ENCODE data around the gene TTLL1. TPM values are rescaled to one million over a fixed set of nuclear protein-coding genes. Genes with fewer than 3 reads are reported as not detected.

TTLL1 gene
- 5.3 and 6.2 TPM in 2 replicates for total RNA-seq

- intact Hi-C loops (cut with micrococcal nuclease): loop anchor here (1.0 to 5.0 kb wide), 9 partner anchors 21 to 474 kb away; partner anchors contain the start of genes ARFGAP3, BIK, MCAT and PACSIN2
These were observed at the start of gene TTLL1 for GRCh38 chr22:43088984-43089717. Gene TTLL1, minus strand, starts transcription at chr22:43089391. Its CDS starts 13,805 bp downstream, at chr22:43075586.

GRCh38 chr22:43136801-43137200 is 47.6 kb upstream of the TTLL1 start:
- intact Hi-C loops (cut with micrococcal nuclease): no loop called here

GRCh38 chr22:43136255-43136654 is 47.1 kb upstream of the TTLL1 start:
- intact Hi-C loops (cut with micrococcal nuclease): no loop called here

- intact Hi-C loops (cut with micrococcal nuclease): no loop called here
These were observed 46.4 kb upstream of the TTLL1 start for GRCh38 chr22:43135565-43135964.

GRCh38 chr22:43134553-43134952 is 45.4 kb upstream of the TTLL1 start:
- intact Hi-C loops (cut with micrococcal nuclease): no loop called here

GRCh38 chr22:43133401-43133800 is 44.2 kb upstream of the TTLL1 start:
- intact Hi-C loops (cut with micrococcal nuclease): no loop called here

GRCh38 chr22:43131773-43132501 is 42.7 kb upstream of the TTLL1 start:
- intact Hi-C loops (cut with micrococcal nuclease): no loop called here

GRCh38 chr22:43129426-43130425 is 40.5 kb upstream of the TTLL1 start:
- intact Hi-C loops (cut with micrococcal nuclease): no loop called here

- intact Hi-C loops (cut with micrococcal nuclease): no loop called here
These were observed 39.8 kb upstream of the TTLL1 start for GRCh38 chr22:43128928-43129424.

GRCh38 chr22:43128116-43128515 is 38.9 kb upstream of the TTLL1 start:
- intact Hi-C loops (cut with micrococcal nuclease): no loop called here

- intact Hi-C loops (cut with micrococcal nuclease): no loop called here
These were observed 38.1 kb upstream of the TTLL1 start for GRCh38 chr22:43127166-43127908.

GRCh38 chr22:43126501-43127165 is 37.4 kb upstream of the TTLL1 start:
- intact Hi-C loops (cut with micrococcal nuclease): no loop called here

- intact Hi-C loops (cut with micrococcal nuclease): no loop called here
These were observed 29.8 kb upstream of the TTLL1 start for GRCh38 chr22:43118953-43119458.

- intact Hi-C loops (cut with micrococcal nuclease): no loop called here
These were observed 29.0 kb upstream of the TTLL1 start for GRCh38 chr22:43118024-43118849.

GRCh38 chr22:43116932-43117331 is 27.7 kb upstream of the TTLL1 start:
- intact Hi-C loops (cut with micrococcal nuclease): no loop called here

- intact Hi-C loops (cut with micrococcal nuclease): no loop called here
These were observed 25.8 kb upstream of the TTLL1 start for GRCh38 chr22:43114958-43115357.

- intact Hi-C loops (cut with micrococcal nuclease): no loop called here
These were observed 24.5 kb upstream of the TTLL1 start for GRCh38 chr22:43113526-43114251.
